ENCODE data around the gene ZNFX1. TPM values are rescaled to one million over a fixed set of nuclear protein-coding genes. Genes with fewer than 3 reads are reported as not detected.

ZNFX1 gene
- total and polyA plus RNA-seq, 9 of the 15 experiments (the other 6 are each of a cell fraction or from before 2014, with no cell fraction given), result 3.8 to 13.8 (median 10.3) TPM

- 0 out of 2 replicates have a peak, but pooled peaks have one; percentile 26 for TF ChIP-seq OTX1 (CRISPR knock-in tag; IDR thresholded peaks at IDR 0.05)
- no peak for TF ChIP-seq ARHGAP35 (IDR thresholded peaks at IDR 0.05; ENCODE audit: partially characterized antibody)
- TF ChIP-seq, protein P1, sequence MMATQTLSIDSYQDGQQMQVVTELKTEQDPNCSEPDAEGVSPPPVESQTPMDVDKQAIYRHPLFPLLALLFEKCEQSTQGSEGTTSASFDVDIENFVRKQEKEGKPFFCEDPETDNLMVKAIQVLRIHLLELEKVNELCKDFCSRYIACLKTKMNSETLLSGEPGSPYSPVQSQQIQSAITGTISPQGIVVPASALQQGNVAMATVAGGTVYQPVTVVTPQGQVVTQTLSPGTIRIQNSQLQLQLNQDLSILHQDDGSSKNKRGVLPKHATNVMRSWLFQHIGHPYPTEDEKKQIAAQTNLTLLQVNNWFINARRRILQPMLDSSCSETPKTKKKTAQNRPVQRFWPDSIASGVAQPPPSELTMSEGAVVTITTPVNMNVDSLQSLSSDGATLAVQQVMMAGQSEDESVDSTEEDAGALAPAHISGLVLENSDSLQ (IDR thresholded peaks at IDR 0.05), result no peak
- TF ChIP-seq ZNF707 (CRISPR knock-in tag; conservative IDR thresholded peaks at IDR 0.05), result no peak
- 0 out of 2 replicates have a peak, but pooled peaks have one; percentile 28 for TF ChIP-seq ZNF263 (CRISPR knock-in tag; IDR thresholded peaks at IDR 0.05; ENCODE audit: borderline replicate concordance)
Observed at GRCh38 chr20:49276961-49277785, 684 bp downstream of the ZNFX1 start (continued).

DNA sequence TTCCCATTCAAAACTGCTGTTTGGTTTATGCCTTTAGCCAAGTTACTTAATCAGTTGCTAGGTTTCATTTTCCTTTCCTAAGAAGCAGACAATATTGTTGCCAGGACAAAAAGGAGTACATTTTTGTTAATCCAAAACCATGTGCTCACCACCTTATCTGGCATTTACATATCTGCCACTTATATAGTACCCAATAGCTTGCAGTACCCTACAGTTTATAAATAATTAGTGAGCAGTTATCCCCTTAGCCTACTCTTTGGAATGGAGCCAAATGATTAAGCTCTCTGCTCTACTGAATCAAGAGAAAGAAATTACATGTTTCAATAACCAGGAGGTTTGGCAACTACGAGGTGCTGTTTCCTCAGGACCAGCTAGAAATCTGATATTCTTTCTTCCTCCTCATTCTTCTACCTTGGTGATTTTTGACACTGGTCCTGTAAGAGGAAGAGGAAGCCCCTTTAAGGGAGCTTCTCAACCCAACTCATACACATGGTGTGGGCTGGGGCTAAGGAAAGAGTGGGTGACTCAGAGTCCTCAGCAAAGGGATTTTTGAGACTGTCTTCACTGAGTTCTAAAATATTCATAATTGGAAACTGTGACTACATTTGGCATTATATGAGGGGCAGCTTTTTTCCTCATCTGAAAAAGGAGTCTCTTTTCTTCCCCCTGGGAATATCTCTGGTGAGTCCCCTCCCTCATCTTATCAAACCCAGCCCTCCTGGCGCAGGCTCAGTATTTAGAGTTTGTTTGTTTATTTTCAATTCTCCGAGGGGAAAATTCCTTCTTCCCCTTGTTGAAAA lies 1.5 kb downstream of the ZNFX1 start:
- Histone ChIP-seq H3K9ac (ENCODE audit: insufficient read depth in 1 of 2, low read depth in 2 of 2, low read length in 2 of 2) (peak overlapping the region in 1 of 2 experiments; percentile 99; a peak in 2 of 4 replicates), H3K27ac (ENCODE audit: extremely low read depth, low read depth, low read length) (peak overlapping the region; percentile 95; the same call in 2 of the 3 replicates), H3K36me3 (ENCODE audit: control insufficient read depth, insufficient read depth, low read length) (peaks cover 65% of the 10 kb centered on the region), H3K79me2 (ENCODE audit: control insufficient read depth, insufficient read depth, low read length) (peaks cover 72% of the 10 kb centered on the region), H3K4me1 (replicated peaks in 1 of 2; ENCODE audit: control insufficient read depth in 2 of 2, insufficient read depth in 2 of 2, low read length in 2 of 2) (peaks cover 9 to 13% of the 10 kb centered on the region in 2 experiments; a peak in 3 of 5 replicates), H3K9me3 (replicated peaks; ENCODE audit: control insufficient read depth, insufficient read depth, low read depth, low read length) (peaks cover 14% of the 10 kb centered on the region), H3K4me2 (ENCODE audit: insufficient read depth, low read length) (peak overlapping the region; percentile 99), H4K20me1 (replicated peaks; ENCODE audit: control insufficient read depth, insufficient read depth, low read length) (peaks cover 21% of the 10 kb centered on the region), H3K4me3 (peak overlapping the region; percentile 93), H3K27me3 (ENCODE audit: control insufficient read depth in 2 of 2, insufficient read depth in 2 of 2, low read length in 2 of 2) (no peaks in the 10 kb centered on the region), H2AFZ (ENCODE audit: low read depth, low read length) (0 out of 2 replicates have a peak overlapping the region, but pooled peaks have one; percentile 92), H3K9me1 (ENCODE audit: control insufficient read depth, insufficient read depth, low read length) (no peaks in the 10 kb centered on the region)
- ChIA-PET POLR2A (interaction anchor here (0.7 to 1.9 kb wide), 3 partner anchors 12 to 36 kb away, joined by 3 to 5 read pairs (median 3); no protein-coding TSS in a partner anchor), CTCF (ENCODE audit: low intra/inter-chr PET ratio) (no interaction called here)
- no peak for ATAC-seq
- intact Hi-C loops (cut with micrococcal nuclease) (loop anchor here (5.0 kb wide), 2 partner anchors 46 to 89 kb away; partner anchors contain the start of gene STAU1), in situ Hi-C loops (cut with MboI) (no loop called here)
- FAIRE-seq, result no peak
- 16% methylated on average over 3 of the region's 3 CpGs for WGBS (ENCODE audit: insufficient coverage, low coverage, missing lambda C conversion rate)
- DNase-seq (ENCODE audit: extremely low read depth in 1 of 4, low spot score in 3 of 4), result peak in 2 of 4 experiments; percentile 30 to 52
- no TSS peak for BruUV-seq (replicated peaks)
- TF ChIP-seq ZNF217 (CRISPR knock-in tag; IDR thresholded peaks at IDR 0.05), result no peak
- TF ChIP-seq JUND (IDR thresholded peaks at IDR 0.05; ENCODE audit: borderline replicate concordance, low read depth, low read length), result peak; percentile 39
- no peak for TF ChIP-seq JUND (tag; IDR thresholded peaks at IDR 0.05; ENCODE audit: borderline replicate concordance, low read depth, low read length)
- TF ChIP-seq ZNF76 (CRISPR knock-in tag; IDR thresholded peaks at IDR 0.05; ENCODE audit: borderline replicate concordance), result no peak
- TF ChIP-seq CBX5 (IDR thresholded peaks at IDR 0.05; ENCODE audit: borderline replicate concordance, low read depth), result 0 out of 2 replicates have a peak, but pooled peaks have one; percentile 50
- TF ChIP-seq PPARD (CRISPR knock-in tag; IDR thresholded peaks at IDR 0.05), result no peak
- TF ChIP-seq ZNF133 (CRISPR knock-in tag; IDR thresholded peaks at IDR 0.05), result no peak
- TF ChIP-seq, protein P2, sequence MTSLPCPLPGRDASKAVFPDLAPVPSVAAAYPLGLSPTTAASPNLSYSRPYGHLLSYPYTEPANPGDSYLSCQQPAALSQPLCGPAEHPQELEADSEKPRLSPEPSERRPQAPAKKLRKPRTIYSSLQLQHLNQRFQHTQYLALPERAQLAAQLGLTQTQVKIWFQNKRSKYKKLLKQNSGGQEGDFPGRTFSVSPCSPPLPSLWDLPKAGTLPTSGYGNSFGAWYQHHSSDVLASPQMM (CRISPR knock-in tag; IDR thresholded peaks at IDR 0.05), result no peak
- TF ChIP-seq ZNF444 (CRISPR knock-in tag; IDR thresholded peaks at IDR 0.05), result no peak
- TF ChIP-seq CEBPB (tag; IDR thresholded peaks at IDR 0.05), result no peak
- no peak for TF ChIP-seq NELFE (IDR thresholded peaks at IDR 0.05; ENCODE audit: insufficient read depth, insufficient read length)
- no peak for TF ChIP-seq RBM17 (IDR thresholded peaks at IDR 0.05; ENCODE audit: borderline replicate concordance, low read depth, low read length)
- no peak for TF ChIP-seq ELF1 (tag; IDR thresholded peaks at IDR 0.05)
- no peak for TF ChIP-seq ZFP1 (CRISPR knock-in tag; IDR thresholded peaks at IDR 0.05)
